Epithelial cell of esophagus (primary cell): ENCODE results near the gene SREBF2.

ENCODE experiments used
- DNase-seq: peaks from one replicate; pipeline ENCODE4 v3.0.0; 2010; ENCODE audit warnings: low read depth
- H3K4me3 ChIP-seq: 2 replicates; pipeline ENCODE4 v1.5.1; 2011; ENCODE audit warnings: mild to moderate bottlenecking, low read length, control low read depth
- CTCF ChIP-seq: IDR thresholded peaks from 2 replicates; pipeline ENCODE4 v1.5.1; 2011; ENCODE audit warnings: low read depth, mild to moderate bottlenecking, low read length, control low read depth, inconsistent platforms; ENCODE audit not compliant: insufficient read depth; ENCODE audit errors: missing control alignments

Gene SREBF2

GRCh38 chr22:41913040-41913719, 80.3 kb downstream of the SREBF2 start:
- no peak overlapping the region for H3K4me3 ChIP-seq
- no peak for DNase-seq

GRCh38 chr22:41913842-41914534, 81.1 kb downstream of the SREBF2 start:
- no peak for DNase-seq
- H3K4me3 ChIP-seq: no peak overlapping the region
- TF ChIP-seq CTCF: no peak

More at GRCh38 chr22:41913040-41913719, 80.3 kb downstream of the SREBF2 start:
- TF ChIP-seq CTCF: no peak

- TF ChIP-seq CTCF: no peak
- DNase-seq: no peak
- H3K4me3 ChIP-seq: no peak overlapping the region
Measured at GRCh38 chr22:41914611-41915034, 81.7 kb downstream of the SREBF2 start.

- DNase-seq: peak; percentile 56
Measured at GRCh38 chr22:41915035-41915785, 82.3 kb downstream of the SREBF2 start, which contains the start of gene SHISA8. TSS of gene SHISA8 (minus strand) at chr22:41915074. CDS start at chr22:41914667, 407 bp downstream.

GRCh38 chr22:41915786-41916493, 83.0 kb downstream of the SREBF2 start:
- DNase-seq: no peak
- TF ChIP-seq CTCF: no peak
- no peak overlapping the region for H3K4me3 ChIP-seq

More at GRCh38 chr22:41915035-41915785, 82.3 kb downstream of the SREBF2 start, which contains the start of gene SHISA8:
- H3K4me3 ChIP-seq: no peak within 1 kb of the TSS
- no peak for TF ChIP-seq CTCF

GRCh38 chr22:41916745-41917358, 83.9 kb downstream of the SREBF2 start:
- H3K4me3 ChIP-seq: no peak overlapping the region
- no peak for TF ChIP-seq CTCF
- no peak for DNase-seq
